Osteoblast (primary cell): ENCODE results near the gene RAB10. TPM values are rescaled to one million over a fixed set of nuclear protein-coding genes. Genes with fewer than 3 reads are reported as not detected.

Experiments
- DNase-seq: peaks from one replicate; pipeline ENCODE4 v3.0.0; 2011; ENCODE audit warnings: low spot score, mixed read lengths; ENCODE audit not compliant: insufficient read length; ENCODE audit errors: missing footprints
- H2AFZ ChIP-seq: 2 replicates; pipeline ENCODE4 v1.6.0; 2011; ENCODE audit warnings: mild to moderate bottlenecking, low read length
- H3K27ac ChIP-seq: 2 replicates; pipeline ENCODE4 v1.5.1; 2011; ENCODE audit warnings: mild to moderate bottlenecking, low read depth, low read length, moderate library complexity
- H3K27me3 ChIP-seq: 2 replicates; pipeline ENCODE4 v1.6.0; 2012; ENCODE audit warnings: mild to moderate bottlenecking, control low read depth, inconsistent platforms, low read length, moderate library complexity; ENCODE audit not compliant: insufficient read depth
- H3K36me3 ChIP-seq: 2 replicates; pipeline ENCODE4 v1.5.1; 2011; ENCODE audit warnings: mild to moderate bottlenecking, low read length, control low read depth, moderate library complexity; ENCODE audit not compliant: insufficient read depth
- H3K4me1 ChIP-seq: 2 replicates; pipeline ENCODE4 v1.5.1; 2011; ENCODE audit warnings: mild to moderate bottlenecking, low read length, control low read depth, moderate library complexity; ENCODE audit not compliant: insufficient read depth
- H3K4me2 ChIP-seq: 2 replicates; pipeline ENCODE4 v1.6.0; 2011; ENCODE audit warnings: mild to moderate bottlenecking, low read length; ENCODE audit not compliant: insufficient read depth
- H3K4me3 ChIP-seq: fragments of 200-600 bp; sonication (generic); 3 replicates; pipeline ENCODE4 v1.5.1; 2012; ENCODE audit warnings: mild to moderate bottlenecking, low read length, inconsistent platforms; ENCODE audit not compliant: insufficient read depth
- H3K79me2 ChIP-seq: 2 replicates; pipeline ENCODE4 v1.6.0; 2012; ENCODE audit warnings: mild to moderate bottlenecking, low read length, control low read depth, inconsistent platforms; ENCODE audit not compliant: insufficient read depth
- H3K9me3 ChIP-seq: 2 replicates; pipeline ENCODE4 v1.5.1; 2011; ENCODE audit warnings: low read depth, low read length, control low read depth
- H4K20me1 ChIP-seq: 2 replicates; pipeline ENCODE4 v1.6.0; 2012; ENCODE audit warnings: mild to moderate bottlenecking, low read length, control low read depth; ENCODE audit not compliant: insufficient read depth
- total RNA-seq: library from RNA; depleted of rRNA; stranded (reverse); fragments of >200 nt; gene quantifications from 2 replicates; pipeline ENCODE4 v1.2.3, GENCODE V29; 2012
- TF ChIP-seq, protein P1 (sequence below): IDR thresholded peaks from 2 replicates; pipeline ENCODE4 v1.5.1; 2011; ENCODE audit warnings: mild to moderate bottlenecking, low read depth, low read length, moderate library complexity; ENCODE audit errors: extremely low read depth

Gene RAB10
- total RNA-seq, 1 donor, result 151 TPM

DNA sequence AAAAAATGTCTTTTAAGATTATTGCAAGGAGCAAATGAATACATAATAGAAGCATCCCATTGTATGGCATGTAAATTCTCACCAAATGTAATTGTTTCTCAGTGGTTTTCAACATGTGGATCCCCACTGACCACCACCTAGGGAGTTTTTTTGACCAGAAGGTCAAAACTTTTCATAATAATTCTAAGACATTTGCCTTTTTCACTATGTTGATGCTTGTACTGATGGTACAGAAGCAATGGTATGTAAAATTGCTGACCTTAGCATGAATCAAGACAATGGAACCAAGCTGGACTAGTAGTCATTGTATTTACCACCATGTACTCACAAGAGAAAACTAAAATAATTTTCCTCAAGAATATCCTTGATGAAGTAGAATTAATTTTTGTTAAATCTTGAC lies 36.8 kb downstream of the RAB10 start:
- H3K4me2 ChIP-seq, result no peak overlapping the region
- H3K4me3 ChIP-seq, result no peak overlapping the region
- no peak for DNase-seq
- peaks cover 96% of the 10 kb centered on the region for H3K79me2 ChIP-seq
- peaks cover 34% of the 10 kb centered on the region for H4K20me1 ChIP-seq
- H2AFZ ChIP-seq, result no peak overlapping the region
- TF ChIP-seq, protein P1, sequence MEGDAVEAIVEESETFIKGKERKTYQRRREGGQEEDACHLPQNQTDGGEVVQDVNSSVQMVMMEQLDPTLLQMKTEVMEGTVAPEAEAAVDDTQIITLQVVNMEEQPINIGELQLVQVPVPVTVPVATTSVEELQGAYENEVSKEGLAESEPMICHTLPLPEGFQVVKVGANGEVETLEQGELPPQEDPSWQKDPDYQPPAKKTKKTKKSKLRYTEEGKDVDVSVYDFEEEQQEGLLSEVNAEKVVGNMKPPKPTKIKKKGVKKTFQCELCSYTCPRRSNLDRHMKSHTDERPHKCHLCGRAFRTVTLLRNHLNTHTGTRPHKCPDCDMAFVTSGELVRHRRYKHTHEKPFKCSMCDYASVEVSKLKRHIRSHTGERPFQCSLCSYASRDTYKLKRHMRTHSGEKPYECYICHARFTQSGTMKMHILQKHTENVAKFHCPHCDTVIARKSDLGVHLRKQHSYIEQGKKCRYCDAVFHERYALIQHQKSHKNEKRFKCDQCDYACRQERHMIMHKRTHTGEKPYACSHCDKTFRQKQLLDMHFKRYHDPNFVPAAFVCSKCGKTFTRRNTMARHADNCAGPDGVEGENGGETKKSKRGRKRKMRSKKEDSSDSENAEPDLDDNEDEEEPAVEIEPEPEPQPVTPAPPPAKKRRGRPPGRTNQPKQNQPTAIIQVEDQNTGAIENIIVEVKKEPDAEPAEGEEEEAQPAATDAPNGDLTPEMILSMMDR, result no peak
- peaks cover 12% of the 10 kb centered on the region for H3K4me1 ChIP-seq
- H3K9me3 ChIP-seq, result no peaks in the 10 kb centered on the region
- no peak overlapping the region for H3K27ac ChIP-seq
- no peaks in the 10 kb centered on the region for H3K27me3 ChIP-seq
- peaks cover 5% of the 10 kb centered on the region for H3K36me3 ChIP-seq

DNA sequence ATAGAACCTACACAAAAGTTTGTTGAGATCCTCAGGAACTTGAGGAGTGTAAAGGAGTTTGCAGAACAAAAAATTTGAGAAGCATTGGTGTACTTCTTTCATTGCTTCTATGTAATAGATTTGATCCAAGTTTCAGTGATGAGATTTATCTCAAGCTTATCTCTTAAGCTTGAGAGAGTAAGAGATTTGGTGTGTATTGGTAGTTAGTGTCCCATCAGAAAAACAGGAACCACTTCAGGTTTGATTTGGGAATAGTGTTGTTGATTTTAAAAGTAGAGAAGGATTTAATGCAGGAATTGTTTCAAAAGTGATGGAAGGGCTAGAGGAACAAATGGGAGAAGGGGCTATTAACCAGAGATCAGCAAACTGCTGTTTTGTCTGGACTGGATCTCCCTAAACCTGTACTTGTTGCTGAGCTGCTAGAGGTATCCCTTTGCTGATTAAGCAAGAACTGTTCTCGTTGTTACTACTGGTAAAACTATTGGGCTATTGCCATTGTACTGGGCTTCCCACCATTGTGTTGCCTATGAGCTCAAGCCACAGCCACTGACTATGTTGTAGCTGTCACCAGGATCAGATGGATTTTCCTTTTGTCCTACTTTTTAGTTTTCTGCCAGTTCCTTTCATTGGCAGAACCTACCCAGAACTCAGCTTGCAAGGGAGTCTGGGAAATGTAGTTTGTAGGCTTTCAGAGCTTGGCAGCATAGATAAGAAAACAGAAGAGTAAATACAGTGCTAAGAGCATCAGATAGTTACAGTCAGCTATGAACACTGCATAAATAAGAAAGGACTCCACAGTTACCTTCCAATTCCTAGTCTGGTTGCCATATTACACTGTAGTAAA lies 39.3 kb downstream of the RAB10 start:
- TF ChIP-seq, protein P1, result no peak
- Histone ChIP-seq H3K27ac (no peak overlapping the region), H2AFZ (no peak overlapping the region), H3K4me3 (no peak overlapping the region), H3K4me1 (peaks cover 9% of the 10 kb centered on the region), H3K79me2 (peaks cover 91% of the 10 kb centered on the region), H4K20me1 (peaks cover 41% of the 10 kb centered on the region), H3K27me3 (no peaks in the 10 kb centered on the region), H3K9me3 (no peaks in the 10 kb centered on the region), H3K36me3 (no peaks in the 10 kb centered on the region), H3K4me2 (no peak overlapping the region)
- no peak for DNase-seq

DNA sequence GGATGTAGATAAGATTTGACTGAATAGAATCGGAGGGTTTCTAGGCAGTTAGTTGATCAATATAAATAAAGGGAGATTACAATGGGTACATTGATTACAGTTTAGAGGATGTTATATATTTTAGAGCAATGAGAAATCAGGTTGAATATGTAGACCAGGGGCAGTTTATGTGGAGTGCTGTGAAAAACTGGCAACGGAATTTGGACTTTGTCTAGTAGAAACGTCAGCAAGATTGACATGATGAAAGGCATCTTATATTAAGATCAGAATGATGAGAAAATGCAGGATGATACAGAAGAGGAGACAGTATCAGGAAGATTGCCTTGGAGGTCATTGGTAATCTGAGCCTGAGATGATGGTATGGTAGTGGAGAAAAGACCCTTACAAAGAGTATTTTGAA lies 39.9 kb downstream of the RAB10 start:
- peaks cover 4% of the 10 kb centered on the region for H3K4me1 ChIP-seq
- H3K27ac ChIP-seq, result no peak overlapping the region
- H3K27me3 ChIP-seq, result no peaks in the 10 kb centered on the region
- H3K36me3 ChIP-seq, result no peaks in the 10 kb centered on the region
- DNase-seq, result no peak
- peaks cover 41% of the 10 kb centered on the region for H4K20me1 ChIP-seq
- no peaks in the 10 kb centered on the region for H3K9me3 ChIP-seq
- H3K4me2 ChIP-seq, result no peak overlapping the region
- no peak overlapping the region for H2AFZ ChIP-seq
- TF ChIP-seq, protein P1, result no peak
- H3K79me2 ChIP-seq, result peaks cover 94% of the 10 kb centered on the region
- no peak overlapping the region for H3K4me3 ChIP-seq

DNA sequence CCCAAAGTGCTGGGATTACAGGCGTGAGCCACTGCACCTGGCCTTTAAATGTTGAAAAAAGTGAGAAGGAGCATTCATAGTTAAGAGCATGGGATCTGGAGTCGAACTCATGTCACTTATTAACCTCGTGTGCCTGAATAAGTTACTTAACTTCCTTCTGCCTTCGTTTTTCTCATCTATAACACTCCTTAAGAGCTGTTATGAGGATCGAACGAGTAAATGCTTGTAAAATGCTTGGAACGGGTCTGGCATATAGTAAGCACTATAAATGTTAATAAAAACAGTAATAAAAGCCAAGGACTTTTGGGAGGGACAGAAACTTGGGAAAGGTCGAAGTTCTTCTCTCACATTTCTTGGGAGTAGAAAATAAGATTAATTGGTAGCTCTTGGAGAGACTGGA lies 40.8 kb downstream of the RAB10 start:
- peaks cover 42% of the 10 kb centered on the region for H4K20me1 ChIP-seq

More for the DNA sequence above, 40.8 kb downstream of the RAB10 start:
- Histone ChIP-seq H3K4me1 (peaks cover 6% of the 10 kb centered on the region), H3K27ac (no peak overlapping the region), H2AFZ (no peak overlapping the region), H3K4me3 (no peak overlapping the region), H3K79me2 (peaks cover 94% of the 10 kb centered on the region), H3K36me3 (no peaks in the 10 kb centered on the region), H3K4me2 (no peak overlapping the region), H3K27me3 (no peaks in the 10 kb centered on the region), H3K9me3 (no peaks in the 10 kb centered on the region)
- DNase-seq, result no peak
- TF ChIP-seq, protein P1, result no peak
